Lower leg skin (tissue), 4 donors: ENCODE measurements around the gene MMEL1. TPM values are rescaled to one million over a fixed set of nuclear protein-coding genes. Genes with fewer than 3 reads are reported as not detected.
"Not testable (repeated sequence)": the region's sequence is repeated elsewhere in the genome, so short reads cannot be mapped to it uniquely, and the experiment has no call there.

Source experiments
- DNase-seq, 2 donors: peaks; one replicate each; pipeline ENCODE4 v3.0.0-alpha.2; 2019; ENCODE audit warnings: low spot score in 2 of 2
- H3K4me3 ChIP-seq: fragments of 200-600 bp; sonication (generic); 2 replicates; pipeline ENCODE4 v1.5.1; 2017; ENCODE audit warnings: mild to moderate bottlenecking, low read depth; ENCODE audit not compliant: poor library complexity, severe bottlenecking
- CTCF ChIP-seq, 3 donors: fragments of 450-650 bp; IDR thresholded peaks; one replicate each; pipeline ENCODE4 v1.5.1; 2016; ENCODE audit warnings: antibody characterized with exemption in 3 of 3, mild to moderate bottlenecking in 3 of 3, moderate library complexity in 2 of 3
- POLR2A ChIP-seq, 2 donors: fragments of 450-650 bp; IDR thresholded peaks; one replicate each; pipeline ENCODE4 v1.6.1; 2016 to 2017; ENCODE audit warnings: antibody characterized with exemption in 2 of 2, mild to moderate bottlenecking in 1 of 2, moderate library complexity in 1 of 2
- WGBS, 2 donors: methylation state at CpG; one replicate each; pipeline ENCODE4 v1.1.5; 2018; 5-methylcytosine and 5-hydroxymethylcytosine counted together
- intact Hi-C: fragments of 100-400 bp; cut with DNase I; formaldehyde crosslinking; loops from one replicate; pipeline ENCODE4 v1.15.0; 2023; ENCODE audit warnings: low total_unique reads
- total RNA-seq, 4 donors: library from RNA; depleted of rRNA; stranded (reverse); fragments of >200 nt; gene quantifications; one replicate each; pipeline ENCODE4 v1.1.0, GENCODE V29; 2016

The MMEL1 gene
- total RNA-seq, 4 donors from 2014 or later = 0.27 to 3.5 (median 1.6) TPM

- peak in 1 of 2 donors; percentile 87 for DNase-seq
- 73 to 75% methylated on average over 19 to 21 of the region's 23 CpGs for WGBS, 2 donors
- intact Hi-C loops = no loop called here
- no peak for TF ChIP-seq CTCF (IDR thresholded peaks at IDR 0.05)
- no peak for TF ChIP-seq POLR2A (IDR thresholded peaks at IDR 0.05)
- H3K4me3 ChIP-seq = no peak overlapping the region
These were observed 56.8 kb downstream of the MMEL1 start for GRCh38 chr1:2575801-2576663.

GRCh38 chr1:2574350-2574749, 58.5 kb downstream of the MMEL1 start:
- DNase-seq = no peak
- no peak overlapping the region for H3K4me3 ChIP-seq
- 84 to 85% methylated on average over 9 of the region's 9 CpGs for WGBS, 2 donors
- no peak for TF ChIP-seq CTCF (IDR thresholded peaks at IDR 0.05)
- no peak for TF ChIP-seq POLR2A (IDR thresholded peaks at IDR 0.05)
- intact Hi-C loops = no loop called here

- no peak overlapping the region for H3K4me3 ChIP-seq
- intact Hi-C loops = no loop called here
- TF ChIP-seq POLR2A (IDR thresholded peaks at IDR 0.05) (no peak), CTCF (IDR thresholded peaks at IDR 0.05) (no peak)
- WGBS, 2 donors = 85 to 86% methylated on average over 8 of the region's 8 CpGs
- DNase-seq = no peak
These were observed 59.4 kb downstream of the MMEL1 start for GRCh38 chr1:2573250-2573920.

GRCh38 chr1:2571348-2571747, 61.5 kb downstream of the MMEL1 start:
- WGBS, 2 donors = 91 to 94% methylated on average over 9 of the region's 9 CpGs
- no peak overlapping the region for H3K4me3 ChIP-seq
- no peak for TF ChIP-seq CTCF (IDR thresholded peaks at IDR 0.05)
- TF ChIP-seq POLR2A (IDR thresholded peaks at IDR 0.05) = no peak
- no peak for DNase-seq
- intact Hi-C loops = no loop called here

- intact Hi-C loops = no loop called here
- no peak for TF ChIP-seq CTCF (IDR thresholded peaks at IDR 0.05)
- no peak for TF ChIP-seq POLR2A (IDR thresholded peaks at IDR 0.05)
- 74 to 78% methylated on average over 17 of the region's 17 CpGs for WGBS, 2 donors
- no peak overlapping the region for H3K4me3 ChIP-seq
- no peak for DNase-seq
These were observed 62.5 kb downstream of the MMEL1 start for GRCh38 chr1:2570332-2570731.

GRCh38 chr1:2569703-2570102, 63.1 kb downstream of the MMEL1 start:
- DNase-seq, H3K4me3 ChIP-seq, intact Hi-C loops: not testable (repeated sequence)
- WGBS, 2 donors = 82 to 87% methylated on average over 12 to 13 of the region's 13 CpGs
